Activated naive CD4-positive, alpha-beta T cell treated with anti-CD3 and anti-CD28 coated beads, Interleukin-2, amount 50 U/mL, for 72 hours (primary cell): Measurements from ENCODE around the gene SYDE1. TPM values are rescaled to one million over a fixed set of nuclear protein-coding genes. Genes with fewer than 3 reads are reported as not detected.

Experiments used
- ATAC-seq, 2 donors: fragments of 150-1000 bp; cut with Tn5 transposase; 2 replicates each; pipeline ENCODE4 v1.10.0; 2021; ENCODE audit warnings: mild to moderate bottlenecking in 2 of 2, moderate library complexity in 2 of 2
- DNase-seq, 2 donors: peaks; one replicate each; pipeline ENCODE4 v3.0.0; 2021 to 2022; ENCODE audit warnings: low spot score in 2 of 2
- H3K27ac Mint-ChIP-seq, 2 donors: one replicate each; pipeline ENCODE4 v1.8.0; 2022; ENCODE audit warnings: mild to moderate bottlenecking in 2 of 2, mixed read lengths in 2 of 2
- H3K36me3 Mint-ChIP-seq, 2 donors: one replicate each; pipeline ENCODE4 v1.8.0; 2022; ENCODE audit warnings: mixed read lengths in 2 of 2
- H3K9me3 Mint-ChIP-seq, 2 donors: one replicate each; pipeline ENCODE4 v1.8.0; 2022; ENCODE audit warnings: mixed read lengths in 2 of 2
- total RNA-seq, 2 donors: library from RNA; stranded (reverse); gene quantifications; one replicate each; pipeline ENCODE4 v1.2.3, GENCODE V29; 2022

The SYDE1 gene
- total RNA-seq, 2 donors from 2014 or later = 1.9 to 3.9 TPM

DNA sequence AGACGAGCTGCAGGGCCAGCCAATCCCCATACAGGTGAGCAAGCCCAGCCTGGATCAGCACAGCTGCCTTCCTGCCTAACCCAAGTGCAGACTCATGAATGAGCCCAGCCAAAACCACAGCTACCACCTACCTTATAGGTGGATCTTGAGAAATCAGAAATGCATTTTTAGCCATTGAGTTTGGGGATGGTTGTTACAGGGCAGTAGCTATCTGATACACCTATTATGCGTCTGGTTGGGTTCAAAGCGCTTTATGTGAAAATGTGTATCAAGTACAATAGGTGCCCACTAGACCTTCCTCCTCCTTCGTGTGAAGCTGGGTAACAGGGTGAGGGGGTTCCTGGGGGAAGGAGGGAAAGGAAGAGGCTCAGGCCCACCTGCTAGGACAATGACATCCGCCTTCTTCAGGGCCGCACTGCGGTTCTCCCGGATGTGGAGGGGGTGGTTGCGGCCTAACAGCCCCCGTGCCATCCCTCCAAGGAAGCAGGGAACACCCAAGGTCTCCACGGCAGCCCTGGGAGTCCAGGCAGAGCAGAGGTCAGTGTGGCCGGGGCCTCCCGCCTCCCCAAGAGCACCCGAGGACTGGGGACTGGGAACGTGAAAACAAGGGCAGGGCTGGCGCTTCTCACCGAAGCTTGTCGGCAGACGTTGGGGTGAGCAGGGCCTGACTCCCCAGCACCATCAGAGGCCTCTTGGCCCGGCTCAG, 11.7 kb downstream of the SYDE1 start:
- ATAC-seq (no peak), DNase-seq (peak in 1 of 2 donors; percentile 49)
- Mint-ChIP-seq H3K36me3 (peaks cover 8 to 30% of the 10 kb centered on the region in 2 donors), H3K27ac (peak overlapping the region in 1 of 2 donors; percentile 49), H3K9me3 (no peaks in the 10 kb centered on the region)

DNA sequence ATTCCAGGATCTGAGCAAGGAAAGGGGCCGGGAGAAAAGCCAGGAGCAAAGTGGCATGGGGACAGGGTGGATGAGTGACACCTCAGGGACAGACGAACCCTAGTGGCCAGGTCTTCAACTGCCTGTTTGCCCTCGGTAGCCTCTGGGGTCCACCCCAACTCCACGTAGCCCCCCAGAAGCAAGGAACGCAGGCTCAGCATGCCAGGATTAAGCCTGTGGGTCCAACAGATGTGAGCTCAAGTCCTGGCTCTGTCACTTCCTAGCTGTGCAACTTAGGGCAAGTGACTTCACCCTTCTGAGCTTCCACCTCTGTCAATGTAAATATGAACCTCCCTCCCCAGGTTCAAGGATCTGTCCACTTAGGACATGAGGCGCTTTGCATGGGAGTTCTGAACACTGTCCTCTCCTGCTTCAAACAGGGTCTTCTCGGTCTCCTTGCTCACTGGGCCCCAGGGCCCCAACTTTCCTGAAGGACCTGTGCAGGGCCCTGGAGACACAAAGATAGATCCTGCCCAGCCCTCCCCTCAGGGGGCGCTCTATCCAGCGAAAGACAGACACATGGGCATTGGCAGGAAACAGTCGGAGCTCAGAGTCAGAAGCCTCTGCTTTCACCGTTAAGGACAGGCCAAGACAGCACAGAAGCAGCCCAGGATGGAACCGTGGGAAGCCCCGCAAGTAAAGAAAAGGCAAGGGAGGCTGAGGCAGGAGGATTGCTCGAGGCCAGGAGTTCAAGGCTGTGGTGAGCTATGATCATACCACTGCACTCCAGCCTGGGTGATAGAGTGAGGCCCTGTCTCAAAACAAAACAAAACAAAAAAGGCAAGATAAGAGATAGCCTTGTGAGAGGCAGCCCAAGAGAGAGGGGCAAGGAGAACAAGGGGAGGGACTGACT, 13.2 kb downstream of the SYDE1 start:
- Mint-ChIP-seq H3K36me3 (peaks cover 12 to 30% of the 10 kb centered on the region in 2 donors), H3K9me3 (no peaks in the 10 kb centered on the region), H3K27ac (no peak overlapping the region)
- DNase-seq (peak in 1 of 2 donors; percentile 34), ATAC-seq (no peak)

DNA sequence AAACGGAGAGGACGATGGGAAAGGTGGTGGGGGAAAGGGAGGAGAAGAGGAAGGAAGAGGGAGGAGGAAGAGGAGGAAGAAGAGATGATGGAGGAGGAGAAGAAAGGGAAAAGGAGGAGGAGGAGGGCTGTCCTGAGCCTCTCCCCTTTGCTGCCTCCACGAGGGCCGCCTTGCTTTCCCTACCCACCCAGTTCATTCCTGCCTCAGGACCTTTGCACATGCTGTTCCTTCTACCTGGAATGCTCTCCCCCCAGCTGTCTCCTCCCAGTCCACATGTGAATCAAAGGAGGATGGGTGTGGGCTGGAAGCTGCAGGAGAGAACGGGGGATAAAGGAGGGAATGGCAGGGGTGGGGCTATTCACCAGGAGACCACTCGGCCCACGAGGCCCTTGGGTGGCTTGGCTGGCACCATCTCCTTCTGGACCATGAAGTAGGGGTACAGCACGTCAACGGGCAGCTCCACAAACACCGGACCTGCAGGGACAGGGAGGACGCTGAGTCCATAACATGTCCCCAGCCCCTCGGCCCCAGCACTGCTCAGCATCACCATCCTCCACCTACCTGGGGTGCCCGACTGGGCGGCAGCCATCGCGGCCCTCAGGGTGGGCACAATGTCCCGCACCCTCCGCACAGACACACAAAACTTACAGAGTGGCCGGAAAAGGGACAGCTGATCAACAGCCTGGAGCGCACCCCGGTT, 15.3 kb downstream of the SYDE1 start:
- H3K27ac Mint-ChIP-seq = no peak overlapping the region
- no peaks in the 10 kb centered on the region for H3K9me3 Mint-ChIP-seq
- ATAC-seq = no peak
- no peak for DNase-seq
- peaks cover 15 to 30% of the 10 kb centered on the region in 2 donors for H3K36me3 Mint-ChIP-seq

- Mint-ChIP-seq H3K9me3 (no peaks in the 10 kb centered on the region), H3K36me3 (peaks cover 15 to 30% of the 10 kb centered on the region in 2 donors), H3K27ac (peak overlapping the region in 1 of 2 donors; percentile 97)
- DNase-seq = no peak
- no peak for ATAC-seq
Observed at GRCh38 chr19:15123031-15123890, 16.1 kb downstream of the SYDE1 start.

DNA sequence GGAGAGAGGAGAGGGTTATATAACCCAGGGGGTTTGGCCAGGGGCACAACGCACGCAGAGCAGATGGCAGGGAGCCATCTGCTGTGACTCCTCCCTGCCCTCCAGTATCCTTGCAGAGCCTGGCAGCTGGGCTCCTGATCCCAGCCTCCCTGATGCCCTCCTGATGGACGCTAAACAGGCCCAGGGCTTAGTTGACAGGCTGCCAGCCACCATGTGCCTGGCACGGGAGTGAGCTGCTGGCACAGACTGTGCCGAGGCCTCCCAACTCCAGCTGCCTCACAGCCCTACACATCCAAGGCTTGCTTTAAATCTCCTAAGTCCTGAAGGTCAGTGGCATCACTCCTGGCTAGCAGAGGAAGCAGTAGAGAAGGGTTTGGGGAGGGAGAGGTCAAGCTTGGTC, 16.7 kb downstream of the SYDE1 start:
- DNase-seq = no peak
- no peaks in the 10 kb centered on the region for H3K9me3 Mint-ChIP-seq
- H3K27ac Mint-ChIP-seq = peak overlapping the region; percentile 97 to 98
- peaks cover 11 to 25% of the 10 kb centered on the region in 2 donors for H3K36me3 Mint-ChIP-seq
- ATAC-seq = no peak

GRCh38 chr19:15124572-15125231, 17.5 kb downstream of the SYDE1 start:
- H3K36me3 Mint-ChIP-seq = peaks cover 10 to 17% of the 10 kb centered on the region in 2 donors
- DNase-seq = no peak
- peak overlapping the region; percentile 97 to 98 for H3K27ac Mint-ChIP-seq
- no peaks in the 10 kb centered on the region for H3K9me3 Mint-ChIP-seq
- no peak for ATAC-seq

- DNase-seq = peak; percentile 98 to 99
- no peaks in the 10 kb centered on the region for H3K9me3 Mint-ChIP-seq
- H3K27ac Mint-ChIP-seq = peak overlapping the region; percentile 97 to 98
- peak; percentile 90 for ATAC-seq
- peaks cover 7 to 12% of the 10 kb centered on the region in 2 donors for H3K36me3 Mint-ChIP-seq
Observed at GRCh38 chr19:15125232-15126067, 18.2 kb downstream of the SYDE1 start.

DNA sequence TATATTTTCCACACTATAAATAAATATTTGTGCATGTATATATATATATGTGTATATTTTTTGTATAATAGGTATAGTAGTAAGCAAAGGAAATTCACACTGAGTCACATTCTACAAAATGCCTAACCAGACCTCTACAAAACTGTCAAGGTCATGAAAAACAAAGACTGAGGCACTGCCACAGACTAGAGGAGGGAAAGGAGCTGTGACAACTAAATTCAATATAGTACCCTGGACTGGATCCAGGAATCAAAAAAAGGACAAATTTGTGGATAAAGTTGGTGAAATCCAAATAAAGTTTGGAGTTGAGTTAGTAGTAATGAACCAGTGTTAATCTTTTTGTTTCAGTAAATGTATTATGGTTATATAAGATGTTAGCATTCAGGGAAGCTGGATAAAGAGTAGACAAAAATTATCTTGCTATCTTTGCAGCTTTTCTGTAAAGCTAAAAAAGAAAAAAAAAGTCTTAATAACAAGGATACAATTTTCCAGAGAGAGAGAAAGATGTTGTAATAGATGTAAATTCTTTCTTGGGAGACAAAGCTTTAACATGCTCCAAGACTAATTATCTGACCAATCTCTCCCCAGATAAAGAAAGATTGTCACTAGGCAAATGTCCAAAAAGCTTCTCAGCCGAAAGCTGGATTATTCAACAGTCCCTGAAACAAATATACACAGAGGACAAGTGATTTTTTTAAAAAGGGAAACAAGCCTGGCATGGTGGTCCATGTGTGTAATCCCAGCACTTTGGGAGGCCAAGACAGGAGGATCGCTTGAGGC, 19.1 kb downstream of the SYDE1 start:
- Mint-ChIP-seq H3K27ac (peak overlapping the region in 1 of 2 donors; percentile 97), H3K9me3 (no peaks in the 10 kb centered on the region)
- no peak for ATAC-seq

GRCh38 chr19:15128162-15128770, 21.1 kb downstream of the SYDE1 start:
- peaks cover 0 to 7% of the 10 kb centered on the region in 2 donors for H3K36me3 Mint-ChIP-seq
- no peaks in the 10 kb centered on the region for H3K9me3 Mint-ChIP-seq
- DNase-seq (no peak), ATAC-seq (no peak)
- H3K27ac Mint-ChIP-seq = no peak overlapping the region

More for the DNA sequence above, 19.1 kb downstream of the SYDE1 start:
- no peak for DNase-seq
- H3K36me3 Mint-ChIP-seq = peaks cover 3 to 7% of the 10 kb centered on the region in 2 donors

DNA sequence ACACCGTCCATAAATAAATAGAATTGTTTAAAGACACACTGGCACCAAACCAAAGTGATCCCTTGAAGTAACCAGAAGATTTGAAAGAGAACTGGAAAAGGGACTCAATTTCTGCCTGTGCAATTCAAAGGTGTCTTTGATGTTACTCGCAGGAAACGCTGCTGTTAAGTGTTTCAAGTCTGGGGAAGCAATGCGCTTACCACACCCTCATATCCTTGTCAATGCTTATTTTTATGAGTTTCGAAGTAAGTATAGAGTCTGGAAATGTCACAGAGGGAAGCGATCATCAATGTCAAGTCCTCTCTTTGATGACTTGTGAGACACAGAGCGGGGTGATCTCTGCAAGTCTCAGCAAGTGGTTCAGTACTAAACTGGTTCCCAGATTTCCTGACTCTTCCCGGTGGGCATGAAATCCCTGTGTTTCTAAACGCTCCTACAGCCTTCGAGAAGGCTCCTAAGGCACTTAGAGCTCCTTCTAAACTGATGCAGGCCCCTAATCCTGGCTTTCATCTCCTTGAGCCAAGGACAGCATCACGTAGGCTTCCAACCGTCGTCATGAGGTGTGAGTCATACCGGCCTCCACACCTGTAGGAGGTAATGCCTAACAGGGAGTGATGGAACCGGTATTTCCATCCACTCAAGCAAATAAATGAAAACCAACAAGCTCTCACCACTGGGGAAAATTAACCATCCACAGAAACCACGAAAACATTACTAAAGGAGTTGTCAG, 22.8 kb downstream of the SYDE1 start:
- H3K27ac Mint-ChIP-seq = peak overlapping the region; percentile 83 to 85
- DNase-seq (peak in 1 of 2 donors; percentile 39), ATAC-seq (peak; percentile 18 to 35)
- no peaks in the 10 kb centered on the region for H3K9me3 Mint-ChIP-seq
- H3K36me3 Mint-ChIP-seq = peaks cover 0 to 6% of the 10 kb centered on the region in 2 donors

DNA sequence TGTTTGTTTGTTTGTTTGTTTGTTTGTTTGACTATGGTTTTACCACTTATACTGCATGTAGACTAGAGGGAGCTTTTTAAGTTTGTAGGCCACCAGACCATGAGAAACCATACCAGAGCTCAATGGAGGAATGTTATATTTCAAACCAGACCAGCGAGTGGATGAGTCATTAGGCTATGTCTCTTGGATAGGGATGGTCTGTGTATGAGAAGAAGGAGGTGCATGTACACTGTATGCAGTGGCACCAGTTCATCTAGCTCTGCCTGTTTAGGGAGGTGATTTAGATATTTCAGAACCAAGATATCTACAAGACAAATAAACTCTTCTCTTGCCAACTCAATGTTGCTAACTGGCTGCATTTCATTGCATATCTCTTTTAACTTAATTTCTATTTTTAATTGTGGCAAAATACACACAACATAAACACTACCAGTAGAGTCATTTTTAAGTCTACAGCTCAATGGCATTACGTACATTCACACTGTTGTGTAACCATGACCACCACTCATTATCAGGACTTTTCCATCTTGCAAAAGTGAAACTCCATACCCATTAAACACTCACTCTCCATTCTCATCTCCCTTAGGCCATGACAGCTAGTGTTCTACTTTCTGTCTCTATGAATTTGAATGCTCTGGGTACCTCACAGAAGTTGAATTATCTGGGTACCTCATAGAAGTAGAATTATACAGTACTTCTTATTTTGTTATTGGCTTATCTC, 29.2 kb downstream of the SYDE1 start:
- DNase-seq = no peak
- ATAC-seq = peak; percentile 40 to 68
- Mint-ChIP-seq H3K9me3 (peaks cover 6 to 17% of the 10 kb centered on the region in 2 donors), H3K27ac (no peak overlapping the region), H3K36me3 (peaks cover 6 to 13% of the 10 kb centered on the region in 2 donors)

DNA sequence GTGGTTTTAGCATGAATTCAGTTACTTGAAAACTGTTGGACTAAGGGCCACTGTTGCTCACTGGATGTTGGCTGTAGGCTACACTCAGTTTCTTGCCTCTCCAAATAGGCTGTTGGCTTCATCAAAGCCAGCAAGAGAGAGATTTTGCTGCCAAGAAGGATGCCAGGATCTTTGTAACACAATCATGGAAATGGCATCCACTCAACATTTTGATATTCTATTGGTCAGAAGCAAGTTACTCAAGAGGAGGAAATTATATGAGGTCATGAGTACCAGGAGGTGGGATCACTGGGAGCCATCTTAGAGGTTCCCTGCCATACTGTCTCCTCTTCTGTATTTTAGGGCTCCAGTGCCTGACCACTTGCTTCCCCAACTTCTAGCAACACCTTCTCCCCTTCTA, 30.6 kb downstream of the SYDE1 start:
- peaks cover 6 to 13% of the 10 kb centered on the region in 2 donors for H3K36me3 Mint-ChIP-seq
- DNase-seq (no peak), ATAC-seq (no peak)
- H3K9me3 Mint-ChIP-seq = peaks cover 6 to 17% of the 10 kb centered on the region in 2 donors
- H3K27ac Mint-ChIP-seq = no peak overlapping the region

DNA sequence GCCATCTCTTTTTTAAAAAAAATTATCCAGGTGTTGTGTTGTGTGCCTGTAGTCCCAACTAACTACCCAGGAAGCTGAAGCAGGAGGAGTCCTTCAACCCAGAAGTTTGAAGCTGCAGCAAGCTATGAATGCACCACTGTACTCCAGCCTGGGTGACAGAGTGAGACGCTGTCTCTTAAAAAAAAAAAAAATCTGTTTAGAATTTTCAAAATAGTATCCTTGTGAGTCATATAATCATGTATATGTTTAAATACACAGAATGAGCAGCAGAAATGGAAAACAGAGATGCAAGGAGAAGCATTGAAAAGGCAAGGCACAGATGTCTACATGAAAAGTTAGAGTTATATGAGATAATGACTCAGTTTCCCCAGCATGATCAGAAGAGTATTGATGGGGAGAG, 31.2 kb downstream of the SYDE1 start:
- Mint-ChIP-seq H3K9me3 (peaks cover 6 to 17% of the 10 kb centered on the region in 2 donors), H3K36me3 (peaks cover 6 to 13% of the 10 kb centered on the region in 2 donors), H3K27ac (no peak overlapping the region)
- ATAC-seq (no peak), DNase-seq (no peak)
